Globus pallidus (tissue), 1 donor: ENCODE data around the gene PLSCR2.
"Not testable (repeated sequence)": the region's sequence is repeated elsewhere in the genome, so short reads cannot be mapped to it uniquely, and the experiment has no call there.

Experiments
- DNase-seq: peaks from one replicate; pipeline ENCODE4 v3.0.0-alpha.2; 2015; ENCODE audit warnings: low spot score

The PLSCR2 gene

GRCh38 chr3:146485297-146485696 lies 15.9 kb upstream of the PLSCR2 start:
- no peak for DNase-seq

GRCh38 chr3:146476094-146476740 lies 6.9 kb upstream of the PLSCR2 start:
- DNase-seq, result no peak

GRCh38 chr3:146474976-146475375 lies 5.6 kb upstream of the PLSCR2 start:
- DNase-seq, result not testable (repeated sequence)

GRCh38 chr3:146473726-146474125 lies 4.4 kb upstream of the PLSCR2 start:
- DNase-seq, result no peak

GRCh38 chr3:146472611-146473010 lies 3.2 kb upstream of the PLSCR2 start:
- no peak for DNase-seq

- DNase-seq, result no peak
These were observed 1.7 kb upstream of the PLSCR2 start for GRCh38 chr3:146471012-146471411.

- DNase-seq, result no peak
These were observed 1.1 kb upstream of the PLSCR2 start for GRCh38 chr3:146470425-146470990.

GRCh38 chr3:146468671-146469149 lies 651 bp downstream of the PLSCR2 start:
- no peak for DNase-seq

- DNase-seq, result peak; percentile 13
These were observed 1.1 kb downstream of the PLSCR2 start for GRCh38 chr3:146468234-146468633.

- DNase-seq, result no peak
These were observed 2.8 kb downstream of the PLSCR2 start for GRCh38 chr3:146466604-146467003.

- DNase-seq, result no peak
These were observed 3.5 kb downstream of the PLSCR2 start for GRCh38 chr3:146465693-146466465.

GRCh38 chr3:146464783-146465182 lies 4.6 kb downstream of the PLSCR2 start:
- no peak for DNase-seq

- DNase-seq, result no peak
These were observed 5.3 kb downstream of the PLSCR2 start for GRCh38 chr3:146464005-146464595.

- no peak for DNase-seq
These were observed 14.6 kb downstream of the PLSCR2 start for GRCh38 chr3:146454796-146455195.

GRCh38 chr3:146449613-146450012 lies 19.7 kb downstream of the PLSCR2 start:
- DNase-seq, result no peak

GRCh38 chr3:146449076-146449475 lies 20.3 kb downstream of the PLSCR2 start:
- no peak for DNase-seq

- no peak for DNase-seq
These were observed 23.3 kb downstream of the PLSCR2 start for GRCh38 chr3:146446026-146446425.

- DNase-seq, result not testable (repeated sequence)
These were observed 29.1 kb downstream of the PLSCR2 start for GRCh38 chr3:146440310-146440709.

- DNase-seq, result no peak
These were observed 37.3 kb downstream of the PLSCR2 start for GRCh38 chr3:146432066-146432465.

- no peak for DNase-seq
These were observed 38.1 kb downstream of the PLSCR2 start for GRCh38 chr3:146431240-146431639.

GRCh38 chr3:146425341-146425740 lies 44.0 kb downstream of the PLSCR2 start:
- no peak for DNase-seq
